ENCODE measurements around the gene KRTAP2-4.
"Not testable (repeated sequence)": the region's sequence is repeated elsewhere in the genome, so short reads cannot be mapped to it uniquely, and the experiment has no call there.

The KRTAP2-4 gene

DNA sequence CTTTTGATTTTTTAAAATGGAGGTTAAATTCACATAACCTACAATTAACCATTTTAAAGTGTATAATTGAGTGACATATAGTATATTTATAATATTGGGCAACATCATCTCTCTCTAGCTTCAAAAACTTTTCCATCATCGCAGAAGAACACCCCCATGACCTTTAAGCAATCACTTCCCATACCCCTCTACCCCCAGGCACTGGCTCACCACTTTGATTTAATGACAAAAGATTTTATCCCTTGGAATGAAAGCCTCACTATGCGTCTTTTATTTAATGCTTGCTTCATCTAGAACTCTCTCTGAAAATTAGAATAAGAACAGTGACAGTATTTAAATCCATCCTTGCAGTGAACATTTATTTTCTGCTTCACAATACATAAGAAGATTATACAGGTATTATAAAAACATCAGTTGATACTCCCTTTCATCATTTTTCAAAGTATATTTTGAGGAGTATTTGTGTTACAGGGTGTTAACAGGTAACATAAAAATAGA is 27.8 kb downstream of the KRTAP2-4 start:
- no peak for DNase-seq (ENCODE audit: low read depth in 2 of 2)

DNA sequence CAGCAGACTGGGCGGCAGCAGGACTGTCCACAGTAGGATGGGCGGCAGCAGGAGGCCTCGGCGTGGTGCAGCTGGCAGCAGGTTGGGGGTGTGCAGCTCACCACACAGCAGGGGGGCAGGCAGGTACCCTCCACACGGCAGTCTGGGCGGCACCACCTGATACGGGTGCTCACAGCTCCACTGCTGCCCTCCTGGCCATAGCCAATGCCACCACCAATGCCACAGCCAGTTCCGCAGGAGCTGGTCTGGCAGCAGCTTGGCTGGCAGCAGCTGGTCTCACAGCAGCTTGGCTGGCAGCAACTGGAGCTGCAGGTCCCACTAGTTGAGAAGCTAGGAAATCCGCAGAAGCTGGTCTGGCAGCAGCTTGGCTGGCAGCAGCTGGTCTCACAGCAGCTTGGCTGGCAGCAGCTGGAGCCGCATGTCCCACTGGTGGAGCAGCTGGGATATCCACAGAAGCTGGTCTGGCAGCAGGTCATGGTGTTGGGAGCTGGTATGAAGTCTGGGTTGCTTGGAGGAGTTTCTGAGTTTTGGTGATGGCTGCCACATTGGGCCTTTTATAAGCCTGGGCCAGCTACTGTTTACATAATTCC is 31.2 kb downstream of the KRTAP2-4 start, which contains the start of gene KRTAP1-3:
KRTAP1-3 (minus strand) TSS at position 529 of the 590 bp plus-strand sequence; CDS start at position 476, 53 bp downstream.
- DNase-seq (ENCODE audit: low read depth in 2 of 2), result not testable (repeated sequence)

DNA sequence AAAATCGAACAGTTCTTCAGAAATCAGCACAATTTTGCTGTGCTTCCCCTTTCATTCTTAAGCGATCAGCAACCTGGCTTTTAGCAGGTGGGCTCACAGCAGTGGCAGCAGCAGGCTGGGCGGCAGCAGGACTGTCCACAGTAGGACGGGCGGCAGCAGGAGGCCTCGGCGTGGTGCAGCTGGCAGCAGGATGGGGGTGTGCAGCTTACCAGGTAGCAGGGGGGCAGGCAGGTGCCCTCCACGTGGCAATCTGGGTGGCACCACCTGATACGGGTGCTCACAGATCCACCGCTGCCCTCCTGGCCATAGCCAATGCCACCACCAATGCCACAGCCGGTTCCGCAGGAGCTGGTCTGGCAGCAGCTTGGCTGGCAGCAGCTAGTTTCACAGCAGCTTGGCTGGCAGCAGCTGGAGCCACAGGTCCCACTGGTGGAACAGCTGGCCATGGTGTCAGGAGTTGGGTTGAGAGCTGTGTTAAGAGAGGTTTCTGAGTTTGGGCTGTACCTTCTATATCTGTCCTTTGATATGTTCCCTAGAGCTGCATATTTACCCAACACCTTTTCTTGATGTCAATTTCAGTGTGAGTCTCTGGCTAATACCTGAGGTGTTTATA is 35.9 kb downstream of the KRTAP2-4 start, which contains the start of gene KRTAP1-4:
KRTAP1-4 (minus strand) TSS at position 563 of the 613 bp plus-strand sequence; CDS start at position 446, 117 bp downstream.
- DNase-seq (ENCODE audit: low read depth in 2 of 2), result no peak

DNA sequence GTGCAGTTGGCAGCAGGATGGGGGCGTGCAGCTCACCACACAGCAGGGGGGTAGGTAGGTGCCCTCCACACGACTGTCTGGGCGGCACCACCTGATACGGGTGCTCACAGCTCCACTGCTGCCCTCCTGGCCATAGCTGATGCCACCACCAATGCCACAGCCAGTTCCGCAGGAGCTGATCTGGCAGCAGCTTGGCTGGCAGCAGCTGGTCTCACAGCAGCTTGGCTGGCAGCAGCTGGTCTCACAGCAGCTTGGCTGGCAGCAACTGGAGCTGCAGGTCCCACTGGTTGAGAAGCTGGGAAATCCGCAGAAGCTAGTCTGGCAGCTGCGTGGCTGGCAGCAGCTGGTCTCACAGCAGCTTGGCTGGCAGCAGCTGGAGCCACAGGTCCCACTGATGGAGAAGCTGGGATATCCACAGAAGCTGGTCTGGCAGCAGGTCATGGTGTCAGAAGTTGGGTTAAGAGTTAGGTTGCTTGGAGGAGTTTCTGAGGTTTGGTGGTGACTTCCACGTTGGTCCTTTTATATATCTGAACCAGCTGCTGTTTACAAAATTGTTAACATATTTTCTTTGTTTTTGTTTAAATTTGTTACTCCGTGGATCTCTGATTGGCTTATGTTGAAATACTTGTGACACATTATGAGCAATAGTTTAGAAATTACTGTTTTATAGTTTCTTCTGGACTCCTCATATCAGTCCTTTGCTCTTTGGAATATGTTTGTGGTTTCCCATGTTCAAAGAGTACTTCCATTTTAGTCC is 38.8 kb downstream of the KRTAP2-4 start, which contains the start of gene KRTAP1-5:
KRTAP1-5 (minus strand) TSS at position 494 of the 757 bp plus-strand sequence; CDS start at position 441, 53 bp downstream.
- no peak for DNase-seq (ENCODE audit: low read depth in 2 of 2)

DNA sequence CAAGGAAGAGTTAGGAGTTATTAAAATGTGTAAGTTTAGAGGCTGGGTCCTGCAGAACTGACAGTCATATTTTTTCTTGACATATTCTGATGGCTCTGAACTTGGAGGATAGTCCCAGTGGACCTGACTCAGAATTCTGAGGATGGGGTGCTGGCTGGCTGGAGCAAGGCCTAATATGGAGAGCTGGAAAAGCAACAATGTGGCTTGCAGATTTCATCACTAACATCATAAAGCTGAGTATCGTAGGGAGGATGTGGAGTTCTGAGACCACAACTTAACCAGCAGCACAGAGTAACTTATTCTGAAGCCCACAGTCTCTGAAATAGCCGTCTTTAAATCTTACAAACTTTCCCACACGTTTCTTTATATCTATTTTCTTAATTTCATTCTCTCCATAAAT is 41.0 kb downstream of the KRTAP2-4 start:
- DNase-seq (ENCODE audit: low read depth in 2 of 2), result no peak

DNA sequence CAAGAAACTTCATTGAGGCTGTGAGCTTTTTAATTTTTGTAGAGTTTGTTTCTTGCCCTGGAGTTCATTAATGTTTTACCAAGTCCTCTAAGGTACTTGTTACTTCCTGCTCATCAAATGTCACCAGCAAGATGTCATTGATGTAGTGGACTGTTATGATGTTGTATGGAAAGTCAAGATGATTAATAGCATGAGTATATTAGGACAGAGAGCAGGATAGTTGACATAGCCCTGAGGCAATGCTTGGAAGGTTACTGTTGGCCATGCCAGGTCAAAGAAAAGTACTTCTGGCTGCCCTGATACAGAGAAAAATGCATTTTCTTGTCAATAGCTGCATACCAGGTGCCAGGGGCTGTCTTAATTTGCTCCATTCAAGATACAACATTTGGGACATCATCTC is 45.3 kb downstream of the KRTAP2-4 start:
- no peak for DNase-seq (ENCODE audit: low read depth in 2 of 2)

DNA sequence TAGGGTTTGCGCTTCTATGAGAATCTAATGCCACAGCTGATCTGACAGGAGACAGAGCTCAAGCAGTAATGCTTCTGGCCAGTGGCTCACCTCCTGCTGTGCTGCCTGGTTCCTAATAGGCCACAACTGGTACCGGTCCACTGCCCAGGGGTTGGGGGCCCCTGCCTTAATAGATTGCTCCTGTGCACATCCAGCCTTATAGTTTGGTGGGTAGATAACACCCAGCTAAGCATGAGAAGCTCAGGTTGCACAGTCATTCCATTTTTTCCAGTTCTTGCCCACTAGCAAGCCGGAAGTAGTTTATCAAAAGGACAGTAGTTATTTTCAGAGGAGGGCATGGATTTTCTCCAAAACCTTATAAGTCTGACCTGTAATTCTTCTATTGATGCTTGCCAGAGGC is 46.3 kb downstream of the KRTAP2-4 start:
- DNase-seq (ENCODE audit: low read depth in 2 of 2), result no peak

DNA sequence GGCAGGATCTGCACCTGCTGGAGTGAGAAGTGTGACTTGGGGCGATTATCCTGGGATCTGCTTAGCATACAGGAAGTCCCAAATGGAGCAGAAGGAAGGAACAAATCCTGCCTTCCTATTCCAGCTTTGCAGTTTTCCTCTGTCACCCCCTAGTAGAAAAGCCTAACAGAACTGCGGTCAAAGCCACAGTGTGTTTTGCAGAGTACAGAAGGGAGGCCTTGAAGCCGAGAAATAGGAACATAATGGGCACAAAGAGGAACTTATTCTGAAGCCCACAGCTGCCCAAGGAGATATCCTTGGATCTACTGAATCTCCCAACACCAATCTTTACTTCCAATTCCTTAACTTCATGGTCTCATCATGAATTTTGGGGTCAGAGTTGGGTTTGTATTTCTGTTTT is 47.1 kb downstream of the KRTAP2-4 start:
- no peak for DNase-seq (ENCODE audit: low read depth in 2 of 2)

DNA sequence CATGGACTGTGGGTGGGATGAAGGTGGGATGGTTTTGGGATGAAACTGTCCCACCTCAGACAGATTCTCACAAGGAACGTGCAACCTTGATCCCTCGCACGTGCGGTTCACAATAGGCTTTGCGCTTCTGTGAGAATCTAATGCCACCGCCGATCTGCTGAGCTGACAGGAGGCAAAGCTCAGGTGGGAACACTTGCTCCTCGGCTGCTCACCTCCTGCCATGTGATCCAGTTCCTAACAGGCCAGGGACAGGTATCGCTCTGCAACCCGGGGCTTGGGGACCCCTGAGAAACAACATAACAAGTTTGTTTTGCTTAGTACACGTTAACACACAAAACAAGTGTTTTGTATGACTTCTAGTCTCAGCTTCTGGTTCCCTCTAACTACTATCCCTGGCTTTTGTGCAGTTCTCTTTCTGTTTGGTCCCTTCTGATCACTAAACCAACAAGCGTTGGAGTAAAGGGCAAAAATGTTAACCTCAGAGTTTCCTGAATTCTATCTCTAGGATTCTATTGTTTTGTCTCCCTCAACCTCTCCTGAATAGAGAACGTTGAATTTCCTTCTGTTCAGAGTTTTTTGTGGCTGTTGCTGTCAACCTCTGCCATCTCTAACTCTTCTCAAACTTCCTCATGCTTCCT is 49.0 kb downstream of the KRTAP2-4 start:
- DNase-seq (ENCODE audit: low read depth in 2 of 2), result no peak

DNA sequence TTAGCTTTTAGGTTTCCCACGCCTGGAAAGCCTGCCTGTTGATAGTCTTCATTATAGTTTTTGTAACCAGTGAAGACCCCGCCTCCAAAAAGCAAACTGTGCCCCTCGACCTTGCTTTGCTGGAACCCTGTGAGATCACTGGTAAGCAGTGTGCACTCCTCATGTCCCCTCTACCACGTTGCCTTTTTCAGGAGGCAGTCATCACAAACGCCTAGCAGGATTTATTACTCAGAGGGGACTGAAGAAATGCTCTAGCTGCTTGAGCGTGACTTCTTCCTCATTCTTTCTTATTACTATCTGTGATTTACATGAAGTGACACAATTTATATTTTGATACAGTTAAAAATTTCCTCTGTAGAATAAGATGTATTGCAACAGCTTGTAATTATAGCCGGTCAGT is 50.2 kb downstream of the KRTAP2-4 start:
- no peak for DNase-seq (ENCODE audit: low read depth in 2 of 2)
